CD4-positive, alpha-beta memory T cell (primary cell): ENCODE results near the gene RNF141. TPM values are rescaled to one million over a fixed set of nuclear protein-coding genes. Genes with fewer than 3 reads are reported as not detected.

Experiments
- CTCF ChIA-PET: fragments of 350-600 bp; sonication (Branson Sonifier 250); formaldehyde crosslinking; loops from one replicate; lab custom pipeline; 2021; ENCODE audit warnings: inconsistent platforms; ENCODE audit not compliant: partially characterized antibody; lab: Charles Lee
- POLR2A ChIA-PET: fragments of 350-600 bp; sonication (Branson Sonifier 250); formaldehyde crosslinking; loops from one replicate; lab custom pipeline; 2021; ENCODE audit not compliant: partially characterized antibody; lab: Charles Lee
- DNase-seq, 5 donors: peaks; one replicate each; pipeline versions ENCODE4 v3.0.0 to v3.0.0-alpha.2; 2020 to 2022; ENCODE audit warnings: mixed read lengths in 1 of 5
- H3K27ac ChIP-seq: one replicate; pipeline ENCODE4 v1.7.0; 2013; ENCODE audit warnings: low read depth, low read length
- H3K27me3 ChIP-seq: 2 replicates; pipeline ENCODE4 v1.7.0; 2013; ENCODE audit warnings: mild to moderate bottlenecking, low read length, moderate library complexity; ENCODE audit not compliant: insufficient read depth
- H3K36me3 ChIP-seq: 2 replicates; pipeline ENCODE4 v1.7.0; 2013; ENCODE audit warnings: mild to moderate bottlenecking, low read length, moderate library complexity; ENCODE audit not compliant: insufficient read depth
- H3K4me1 ChIP-seq: 2 replicates; pipeline ENCODE4 v1.7.0; 2013; ENCODE audit warnings: mild to moderate bottlenecking, low read length, moderate library complexity; ENCODE audit not compliant: insufficient read depth
- H3K4me3 ChIP-seq, 2 donors: one replicate each; pipeline ENCODE4 v1.7.0; 2013; ENCODE audit warnings: low read length in 2 of 2, mild to moderate bottlenecking in 1 of 2
- H3K9me3 ChIP-seq, 2 donors: one replicate each; pipeline ENCODE4 v1.7.0; 2013; ENCODE audit warnings: low read length in 2 of 2, control low read depth in 1 of 2; ENCODE audit not compliant: control insufficient read depth in 1 of 2
- H3K27ac Mint-ChIP-seq, 7 donors: one replicate each; pipeline ENCODE4 v1.8.0; 2020 to 2021; ENCODE audit warnings: mixed read lengths in 7 of 7, mild to moderate bottlenecking in 6 of 7, inconsistent platforms in 3 of 7, moderate library complexity in 3 of 7
- H3K27me3 Mint-ChIP-seq, 2 donors: one replicate each; pipeline ENCODE4 v1.8.0; 2020 to 2021; ENCODE audit warnings: mixed read lengths in 2 of 2
- H3K36me3 Mint-ChIP-seq, 2 donors: one replicate each; pipeline ENCODE4 v1.8.0; 2020 to 2021; ENCODE audit warnings: mixed read lengths in 2 of 2, inconsistent platforms in 1 of 2, mild to moderate bottlenecking in 1 of 2
- H3K4me1 Mint-ChIP-seq, 4 donors: one replicate each; pipeline ENCODE4 v1.8.0; 2020 to 2021; ENCODE audit warnings: mixed read lengths in 4 of 4, mild to moderate bottlenecking in 1 of 4
- H3K4me3 Mint-ChIP-seq, 8 donors: one replicate each; pipeline ENCODE4 v1.8.0; 2020 to 2021; ENCODE audit warnings: mixed read lengths in 8 of 8, mild to moderate bottlenecking in 7 of 8, moderate library complexity in 6 of 8, inconsistent platforms in 3 of 8
- H3K9me3 Mint-ChIP-seq, 8 donors: one replicate each; pipeline ENCODE4 v1.8.0; 2020 to 2021; ENCODE audit warnings: mixed read lengths in 8 of 8, mild to moderate bottlenecking in 5 of 8, inconsistent platforms in 3 of 8, moderate library complexity in 1 of 8
- intact Hi-C: fragments of 100-400 bp; cut with micrococcal nuclease; formaldehyde crosslinking; loops from one replicate; pipeline ENCODE4 v1.15.1; 2023
- polyA plus RNA-seq, 2 donors: library from polyadenylated mRNA; unstranded; fragments of 300-500 nt; fragmentation: Illumina TruSeq; gene quantifications; one replicate each; pipeline ENCODE4 v1.2.3, GENCODE V29; 2021
- total RNA-seq, 2 experiments: library from RNA; stranded (reverse); gene quantifications; one replicate each; pipeline ENCODE4 v1.2.3, GENCODE V29; 2021

RNF141 gene
- total and polyA plus RNA-seq, 4 experiments from 2014 or later = 15.6 to 24.8 (median 17.4) TPM

- peaks cover 78% of the 10 kb centered on the region for H3K36me3 ChIP-seq
- no peak overlapping the region for H3K4me3 Mint-ChIP-seq
- ChIA-PET CTCF (interaction anchor here (0.6 to 2.3 kb wide), 5 partner anchors 16 to 160 kb away, joined by 3 to 6 read pairs (median 4); partner anchors contain the start of gene RNF141), POLR2A (interaction anchor here (0.7 kb wide), 1 partner anchor 22 kb away, joined by 4 read pairs; no protein-coding TSS in a partner anchor)
- no peaks in the 10 kb centered on the region for H3K27me3 Mint-ChIP-seq
- H3K9me3 Mint-ChIP-seq = no peaks in the 10 kb centered on the region
- H3K4me1 Mint-ChIP-seq = peaks cover 0 to 3% (median 0%) of the 10 kb centered on the region in 4 donors
- no peak overlapping the region for H3K27ac ChIP-seq
- H3K27me3 ChIP-seq = no peaks in the 10 kb centered on the region
- peaks cover 45 to 85% of the 10 kb centered on the region in 2 donors for H3K36me3 Mint-ChIP-seq
- H3K27ac Mint-ChIP-seq = peak overlapping the region in 4 of 7 donors; percentile 23 to 77 (median 54)
- H3K9me3 ChIP-seq = no peaks in the 10 kb centered on the region
- no peak overlapping the region for H3K4me3 ChIP-seq
- intact Hi-C loops = no loop called here
- DNase-seq = no peak
- no peaks in the 10 kb centered on the region for H3K4me1 ChIP-seq
These were observed 44.6 kb downstream of the RNF141 start for GRCh38 chr11:10496296-10496936.

GRCh38 chr11:10495464-10495786 is 45.6 kb downstream of the RNF141 start:
- Mint-ChIP-seq H3K36me3 (peaks cover 45 to 84% of the 10 kb centered on the region in 2 donors), H3K4me3 (no peak overlapping the region), H3K27me3 (no peaks in the 10 kb centered on the region), H3K9me3 (no peaks in the 10 kb centered on the region), H3K4me1 (peaks cover 0 to 1% (median 0%) of the 10 kb centered on the region in 4 donors), H3K27ac (peak overlapping the region in 1 of 7 donors; percentile 65)
- Histone ChIP-seq H3K4me1 (no peaks in the 10 kb centered on the region), H3K4me3 (no peak overlapping the region), H3K9me3 (no peaks in the 10 kb centered on the region), H3K27me3 (no peaks in the 10 kb centered on the region), H3K27ac (no peak overlapping the region), H3K36me3 (peaks cover 80% of the 10 kb centered on the region)
- no peak for DNase-seq
- ChIA-PET CTCF (interaction anchor here (0.6 to 1.6 kb wide), 7 partner anchors 25 to 161 kb away, joined by 3 to 4 read pairs (median 3); partner anchors contain the start of gene RNF141), POLR2A (no interaction called here)
- intact Hi-C loops = no loop called here

- H3K27ac Mint-ChIP-seq = peak overlapping the region in 2 of 7 donors; percentile 65 to 66
- peaks cover 80% of the 10 kb centered on the region for H3K36me3 ChIP-seq
- intact Hi-C loops = loop anchor here (5.0 kb wide), 1 partner anchor 38 kb away; the partner anchor contains the start of gene AMPD3
These were observed 46.1 kb downstream of the RNF141 start for GRCh38 chr11:10494636-10495463.

GRCh38 chr11:10493041-10493663 is 47.8 kb downstream of the RNF141 start:
- Mint-ChIP-seq H3K36me3 (peaks cover 54 to 85% of the 10 kb centered on the region in 2 donors), H3K4me3 (no peak overlapping the region), H3K27me3 (no peaks in the 10 kb centered on the region), H3K4me1 (peaks cover 0 to 8% (median 4%) of the 10 kb centered on the region in 4 donors), H3K27ac (peak overlapping the region in 2 of 7 donors; percentile 26 to 48), H3K9me3 (no peaks in the 10 kb centered on the region)
- no peak for DNase-seq
- H3K27ac ChIP-seq = no peak overlapping the region
- no peaks in the 10 kb centered on the region for H3K27me3 ChIP-seq
- no peak overlapping the region for H3K4me3 ChIP-seq
- H3K36me3 ChIP-seq = peaks cover 81% of the 10 kb centered on the region
- H3K4me1 ChIP-seq = peaks cover 5% of the 10 kb centered on the region
- ChIA-PET POLR2A (no interaction called here), CTCF (no interaction called here)
- H3K9me3 ChIP-seq = no peaks in the 10 kb centered on the region
- intact Hi-C loops = loop anchor here (5.0 kb wide), 1 partner anchor 36 kb away; the partner anchor contains the start of gene AMPD3

More at GRCh38 chr11:10494636-10495463, 46.1 kb downstream of the RNF141 start:
- H3K27me3 ChIP-seq = no peaks in the 10 kb centered on the region
- no peaks in the 10 kb centered on the region for H3K4me1 ChIP-seq
- H3K4me3 ChIP-seq = no peak overlapping the region
- H3K27me3 Mint-ChIP-seq = no peaks in the 10 kb centered on the region
- no peak for DNase-seq
- H3K4me1 Mint-ChIP-seq = peaks cover 0 to 2% (median 0%) of the 10 kb centered on the region in 4 donors
- H3K4me3 Mint-ChIP-seq = no peak overlapping the region
- ChIA-PET CTCF (interaction anchor here (0.6 to 1.6 kb wide), 6 partner anchors 24 to 161 kb away, joined by 3 to 4 read pairs (median 3); no protein-coding TSS in a partner anchor), POLR2A (no interaction called here)
- peaks cover 47 to 84% of the 10 kb centered on the region in 2 donors for H3K36me3 Mint-ChIP-seq
- H3K9me3 ChIP-seq = no peaks in the 10 kb centered on the region
- H3K27ac ChIP-seq = no peak overlapping the region
- no peaks in the 10 kb centered on the region for H3K9me3 Mint-ChIP-seq

GRCh38 chr11:10492084-10492483 is 48.9 kb downstream of the RNF141 start:
- no peaks in the 10 kb centered on the region for H3K27me3 Mint-ChIP-seq
- H3K4me3 Mint-ChIP-seq = no peak overlapping the region
- Histone ChIP-seq H3K27me3 (no peaks in the 10 kb centered on the region), H3K27ac (no peak overlapping the region), H3K36me3 (peaks cover 81% of the 10 kb centered on the region), H3K9me3 (no peaks in the 10 kb centered on the region), H3K4me3 (no peak overlapping the region), H3K4me1 (peaks cover 5% of the 10 kb centered on the region)
- peaks cover 56 to 85% of the 10 kb centered on the region in 2 donors for H3K36me3 Mint-ChIP-seq
- POLR2A ChIA-PET = no interaction called here
- intact Hi-C loops = loop anchor here (5.0 kb wide), 1 partner anchor 35 kb away; the partner anchor contains the start of gene AMPD3
- CTCF ChIA-PET = no interaction called here
- peak overlapping the region in 3 of 7 donors; percentile 32 to 90 (median 75) for H3K27ac Mint-ChIP-seq
- DNase-seq = no peak
- no peaks in the 10 kb centered on the region for H3K9me3 Mint-ChIP-seq
- H3K4me1 Mint-ChIP-seq = peaks cover 0 to 13% (median 6%) of the 10 kb centered on the region in 4 donors

- ChIA-PET CTCF (interaction anchor here (0.8 to 1.0 kb wide), 2 partner anchors 17 to 77 kb away, joined by 3 read pairs; no protein-coding TSS in a partner anchor), POLR2A (no interaction called here)
- intact Hi-C loops = loop anchor here (5.0 kb wide), 1 partner anchor 33 kb away; the partner anchor contains the start of gene AMPD3
- H3K27ac Mint-ChIP-seq = peak overlapping the region in 5 of 7 donors; percentile 11 to 90 (median 53)
- H3K36me3 Mint-ChIP-seq = peaks cover 51 to 86% of the 10 kb centered on the region in 2 donors
- H3K27ac ChIP-seq = no peak overlapping the region
- H3K9me3 ChIP-seq = no peaks in the 10 kb centered on the region
- H3K27me3 ChIP-seq = no peaks in the 10 kb centered on the region
- no peak for DNase-seq
- no peak overlapping the region for H3K4me3 Mint-ChIP-seq
- no peaks in the 10 kb centered on the region for H3K27me3 Mint-ChIP-seq
- peaks cover 0 to 16% (median 7%) of the 10 kb centered on the region in 4 donors for H3K4me1 Mint-ChIP-seq
- peaks cover 83% of the 10 kb centered on the region for H3K36me3 ChIP-seq
- H3K4me3 ChIP-seq = no peak overlapping the region
- H3K9me3 Mint-ChIP-seq = no peaks in the 10 kb centered on the region
- H3K4me1 ChIP-seq = peaks cover 5% of the 10 kb centered on the region
These were observed 50.4 kb downstream of the RNF141 start for GRCh38 chr11:10490398-10491241.
